Glutamatergic neuron (in vitro differentiated cells): ENCODE data around the gene CFL1. TPM values are rescaled to one million over a fixed set of nuclear protein-coding genes. Genes with fewer than 3 reads are reported as not detected.

Experiments used
- DNase-seq: peaks from one replicate; pipeline ENCODE4 v3.0.0; 2022
- H3K27ac Mint-ChIP-seq: one replicate; pipeline ENCODE4 v1.8.0; 2020; ENCODE audit warnings: mild to moderate bottlenecking, mixed read lengths, inconsistent platforms; ENCODE audit not compliant: unreplicated experiment
- H3K27me3 Mint-ChIP-seq: one replicate; pipeline ENCODE4 v1.8.0; 2020; ENCODE audit warnings: mild to moderate bottlenecking, moderate library complexity, mixed read lengths, inconsistent platforms; ENCODE audit not compliant: unreplicated experiment
- H3K36me3 Mint-ChIP-seq: one replicate; pipeline ENCODE4 v1.8.0; 2020; ENCODE audit warnings: mild to moderate bottlenecking, mixed read lengths, inconsistent platforms; ENCODE audit not compliant: unreplicated experiment
- H3K4me1 Mint-ChIP-seq: one replicate; pipeline ENCODE4 v1.8.0; 2020; ENCODE audit warnings: mild to moderate bottlenecking, low read depth, mixed read lengths, inconsistent platforms; ENCODE audit not compliant: unreplicated experiment
- H3K4me3 Mint-ChIP-seq: one replicate; pipeline ENCODE4 v1.8.0; 2020; ENCODE audit warnings: mild to moderate bottlenecking, mixed read lengths, inconsistent platforms; ENCODE audit not compliant: unreplicated experiment
- H3K9me3 Mint-ChIP-seq: one replicate; pipeline ENCODE4 v1.8.0; 2020; ENCODE audit warnings: mild to moderate bottlenecking, moderate library complexity, mixed read lengths, inconsistent platforms; ENCODE audit not compliant: unreplicated experiment
- total RNA-seq: library from RNA; stranded (reverse); fragmentation: NEBNext Ultra II Directional; extraction: Animal tissue kit (Norgen Biotek cat#: 25700); gene quantifications from one replicate; pipeline ENCODE4 v1.2.1, GENCODE V29; 2021; ENCODE audit not compliant: unreplicated experiment
- TF ChIP-seq, protein P1 (sequence below): fragments of 200-600 bp; sonication (generic); IDR thresholded peaks from one replicate; pipeline ENCODE4 v1.5.0; 2021; ENCODE audit not compliant: partially characterized antibody, unreplicated experiment

The CFL1 gene
- total RNA-seq, 1 donor from 2014 or later: 1,294 TPM

DNA sequence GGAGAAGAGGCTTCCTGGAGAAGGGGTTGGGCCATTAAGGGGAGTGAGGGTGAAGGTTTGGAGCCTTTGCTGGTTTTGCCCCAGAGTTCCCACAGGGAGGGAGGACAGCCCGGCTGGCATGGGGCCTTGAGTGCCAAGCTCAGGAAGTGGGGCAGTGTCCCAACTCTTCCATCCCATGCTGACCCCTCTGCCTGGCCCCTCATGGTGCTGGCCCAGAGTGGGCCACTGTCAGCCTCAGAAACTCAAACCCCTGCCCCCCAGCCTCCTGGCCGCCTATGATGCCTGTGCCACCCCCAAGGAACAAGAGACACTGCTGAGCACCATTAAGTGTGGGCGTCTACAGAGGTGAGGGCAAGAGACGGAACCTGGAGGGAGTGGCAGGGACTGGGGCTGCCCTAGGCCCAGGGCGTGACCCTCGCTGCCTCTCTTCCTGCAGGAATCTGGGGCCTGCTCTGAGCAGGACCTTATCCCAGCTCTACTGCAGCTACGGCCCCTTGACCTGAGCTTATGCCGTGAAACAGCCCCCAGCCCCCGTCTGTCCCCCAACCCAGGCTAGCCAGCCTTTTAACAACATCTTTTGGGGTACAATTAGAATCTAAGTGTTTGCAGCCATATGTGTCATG, 7.7 kb upstream of the CFL1 start:
- peaks cover 4% of the 10 kb centered on the region for H3K36me3 Mint-ChIP-seq
- no peak overlapping the region for H3K4me3 Mint-ChIP-seq
- H3K27me3 Mint-ChIP-seq: peaks cover 25% of the 10 kb centered on the region
- peaks cover 20% of the 10 kb centered on the region for H3K4me1 Mint-ChIP-seq
- TF ChIP-seq, protein P1, sequence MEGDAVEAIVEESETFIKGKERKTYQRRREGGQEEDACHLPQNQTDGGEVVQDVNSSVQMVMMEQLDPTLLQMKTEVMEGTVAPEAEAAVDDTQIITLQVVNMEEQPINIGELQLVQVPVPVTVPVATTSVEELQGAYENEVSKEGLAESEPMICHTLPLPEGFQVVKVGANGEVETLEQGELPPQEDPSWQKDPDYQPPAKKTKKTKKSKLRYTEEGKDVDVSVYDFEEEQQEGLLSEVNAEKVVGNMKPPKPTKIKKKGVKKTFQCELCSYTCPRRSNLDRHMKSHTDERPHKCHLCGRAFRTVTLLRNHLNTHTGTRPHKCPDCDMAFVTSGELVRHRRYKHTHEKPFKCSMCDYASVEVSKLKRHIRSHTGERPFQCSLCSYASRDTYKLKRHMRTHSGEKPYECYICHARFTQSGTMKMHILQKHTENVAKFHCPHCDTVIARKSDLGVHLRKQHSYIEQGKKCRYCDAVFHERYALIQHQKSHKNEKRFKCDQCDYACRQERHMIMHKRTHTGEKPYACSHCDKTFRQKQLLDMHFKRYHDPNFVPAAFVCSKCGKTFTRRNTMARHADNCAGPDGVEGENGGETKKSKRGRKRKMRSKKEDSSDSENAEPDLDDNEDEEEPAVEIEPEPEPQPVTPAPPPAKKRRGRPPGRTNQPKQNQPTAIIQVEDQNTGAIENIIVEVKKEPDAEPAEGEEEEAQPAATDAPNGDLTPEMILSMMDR: no peak
- H3K9me3 Mint-ChIP-seq: peaks cover 13% of the 10 kb centered on the region
- H3K27ac Mint-ChIP-seq: no peak overlapping the region
- DNase-seq: no peak

DNA sequence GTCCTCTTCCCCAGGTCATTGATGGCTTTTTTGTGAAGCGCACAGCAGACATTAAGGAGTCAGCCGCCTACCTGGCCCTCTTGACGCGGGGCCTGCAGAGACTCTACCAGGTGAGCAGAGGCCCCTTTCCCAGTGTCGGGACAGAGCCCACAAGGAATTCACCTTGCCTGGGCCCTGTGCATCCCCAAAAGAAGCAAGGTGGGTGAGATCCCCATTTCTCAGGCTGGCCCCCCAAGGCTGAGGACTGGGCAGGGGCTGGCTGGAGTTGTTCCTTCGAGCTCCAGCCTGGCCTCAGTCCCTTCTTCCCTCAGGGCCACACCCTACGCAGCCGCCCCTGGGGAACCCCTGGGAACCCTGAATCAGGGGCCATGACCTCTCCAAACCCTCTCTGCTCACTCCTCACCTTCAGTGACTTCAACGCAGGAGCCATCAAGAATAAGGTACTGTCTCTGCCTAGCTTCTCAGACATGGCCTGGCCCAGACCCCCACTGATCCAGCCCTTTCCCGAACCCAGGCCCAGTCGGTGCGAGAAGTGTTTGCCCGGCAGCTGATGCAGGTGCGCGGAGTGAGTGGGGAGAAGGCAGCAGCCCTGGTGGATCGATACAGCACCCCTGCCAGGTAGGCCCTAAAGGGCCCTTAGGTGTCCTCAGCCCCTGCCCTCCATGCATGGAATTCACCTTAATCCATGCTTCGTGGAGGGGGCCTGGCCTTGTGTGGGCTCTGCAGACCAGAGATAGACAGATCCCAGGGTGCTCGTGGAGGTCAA, 6.9 kb upstream of the CFL1 start:
- peak overlapping the region; percentile 11 for H3K4me3 Mint-ChIP-seq
- peaks cover 15% of the 10 kb centered on the region for H3K4me1 Mint-ChIP-seq
- DNase-seq: no peak
- H3K27ac Mint-ChIP-seq: no peak overlapping the region
- peaks cover 13% of the 10 kb centered on the region for H3K9me3 Mint-ChIP-seq
- peaks cover 4% of the 10 kb centered on the region for H3K36me3 Mint-ChIP-seq
- peaks cover 27% of the 10 kb centered on the region for H3K27me3 Mint-ChIP-seq
- TF ChIP-seq, protein P1: no peak

DNA sequence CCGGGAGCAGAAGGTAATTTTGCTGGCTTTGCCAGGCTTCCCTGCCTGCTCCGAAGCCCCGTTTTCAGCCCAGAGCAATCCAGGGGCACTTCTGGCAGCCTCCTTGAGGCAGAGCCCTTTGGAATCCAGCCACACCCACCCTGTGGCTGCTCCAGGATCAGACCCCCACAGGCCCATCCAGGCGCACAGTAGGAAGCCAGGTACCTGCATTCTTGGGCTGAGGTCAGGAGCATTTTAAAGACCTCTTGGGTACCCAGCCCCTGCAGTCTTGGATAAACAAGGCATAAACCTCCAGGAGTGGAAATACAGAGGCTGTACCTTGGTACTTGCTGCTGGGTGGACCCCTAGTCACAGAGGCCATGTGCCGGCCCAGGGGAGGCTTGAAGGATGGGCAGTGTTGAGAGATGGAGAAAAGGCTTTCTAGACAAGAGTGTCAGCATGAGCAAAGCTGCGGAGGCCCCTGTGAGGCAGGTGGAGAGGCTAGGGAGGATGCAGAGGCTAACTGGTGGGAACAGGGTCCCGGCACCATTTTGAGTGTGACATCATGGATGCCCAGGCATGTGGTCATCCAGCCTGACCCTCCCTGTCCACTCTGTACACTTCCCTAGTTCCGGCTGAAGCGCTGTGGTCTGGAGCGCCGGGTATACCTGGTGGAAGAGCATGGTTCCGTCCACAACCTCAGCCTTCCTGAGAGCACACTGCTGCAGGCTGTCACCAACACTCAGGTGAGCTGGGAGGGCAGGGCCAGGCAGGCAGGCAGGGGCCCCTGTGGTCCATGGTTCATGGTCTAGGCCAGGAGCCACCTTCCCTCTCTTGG, 6.1 kb upstream of the CFL1 start:
- peaks cover 7% of the 10 kb centered on the region for H3K4me1 Mint-ChIP-seq
- H3K4me3 Mint-ChIP-seq: peak overlapping the region; percentile 49
- TF ChIP-seq, protein P1: no peak
- peaks cover 4% of the 10 kb centered on the region for H3K36me3 Mint-ChIP-seq
- H3K27ac Mint-ChIP-seq: no peak overlapping the region
- DNase-seq: no peak
- H3K27me3 Mint-ChIP-seq: peaks cover 31% of the 10 kb centered on the region
- peaks cover 17% of the 10 kb centered on the region for H3K9me3 Mint-ChIP-seq

DNA sequence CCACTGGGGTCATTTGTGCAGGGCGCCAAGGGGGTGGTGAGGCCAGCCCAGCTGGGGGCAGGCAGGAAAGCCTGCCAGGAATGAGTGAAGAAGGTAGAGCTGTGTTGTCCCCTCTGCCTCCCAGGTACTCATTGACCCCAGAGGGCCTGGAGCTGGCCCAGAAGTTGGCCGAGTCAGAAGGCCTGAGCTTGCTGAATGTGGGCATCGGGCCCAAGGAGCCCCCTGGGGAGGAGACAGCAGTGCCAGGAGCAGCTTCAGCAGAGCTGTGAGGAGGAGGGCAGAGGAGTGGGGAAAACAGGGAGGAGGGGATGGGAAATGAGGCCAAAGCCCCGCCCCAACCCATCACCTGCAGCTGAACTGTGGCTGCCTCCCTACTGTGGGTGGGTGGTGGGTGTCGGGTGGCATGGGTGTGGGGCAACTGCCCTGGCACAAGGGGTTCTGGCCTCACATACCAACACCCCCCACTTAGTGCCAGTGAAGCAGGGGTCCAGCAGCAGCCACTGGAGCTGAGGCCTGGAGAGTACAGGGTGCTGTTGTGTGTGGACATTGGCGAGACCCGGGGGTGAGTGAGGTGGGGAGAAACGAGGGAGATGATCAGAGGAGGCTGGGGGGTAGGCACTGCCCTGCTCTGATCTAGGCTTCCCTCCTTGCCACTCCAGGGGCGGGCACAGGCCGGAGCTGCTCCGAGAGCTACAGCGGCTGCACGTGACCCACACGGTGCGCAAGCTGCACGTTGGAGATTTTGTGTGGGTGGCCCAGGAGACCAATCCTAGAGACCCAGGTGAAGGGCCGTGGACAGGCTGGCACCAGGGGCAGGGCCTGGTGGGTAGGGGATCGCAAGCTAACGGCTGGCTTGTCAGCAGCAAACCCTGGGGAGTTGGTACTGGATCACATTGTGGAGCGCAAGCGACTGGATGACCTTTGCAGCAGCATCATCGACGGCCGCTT, 5.2 kb upstream of the CFL1 start:
- no peak for DNase-seq

More for the DNA sequence above, 5.2 kb upstream of the CFL1 start:
- no peak overlapping the region for H3K4me3 Mint-ChIP-seq
- TF ChIP-seq, protein P1: no peak
- peaks cover 4% of the 10 kb centered on the region for H3K36me3 Mint-ChIP-seq
- H3K4me1 Mint-ChIP-seq: peaks cover 7% of the 10 kb centered on the region
- peaks cover 24% of the 10 kb centered on the region for H3K9me3 Mint-ChIP-seq
- H3K27me3 Mint-ChIP-seq: peaks cover 35% of the 10 kb centered on the region
- H3K27ac Mint-ChIP-seq: peak overlapping the region; percentile 62
